ENCODE results near the gene S100A13.

DNA sequence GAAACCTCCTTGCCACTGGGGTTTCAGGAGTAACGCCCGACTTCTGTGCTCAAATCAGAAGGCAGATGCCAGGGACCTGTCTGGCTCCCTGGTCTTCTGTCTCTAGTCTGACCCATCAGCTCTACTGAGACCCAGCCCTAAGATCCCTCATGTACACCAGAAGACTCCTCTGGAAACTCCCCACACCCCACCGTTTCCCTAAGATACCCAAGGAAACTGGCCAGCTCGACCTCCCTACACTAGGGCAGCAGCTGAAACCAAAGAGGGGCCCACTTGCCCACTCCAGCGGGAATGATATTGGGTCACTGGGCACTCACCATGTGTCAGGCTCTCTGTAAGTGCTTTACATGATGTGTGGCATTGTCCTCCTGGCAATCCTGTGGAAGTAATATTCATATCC is 13.9 kb downstream of the S100A13 start:
- TF ChIP-seq, protein P1, sequence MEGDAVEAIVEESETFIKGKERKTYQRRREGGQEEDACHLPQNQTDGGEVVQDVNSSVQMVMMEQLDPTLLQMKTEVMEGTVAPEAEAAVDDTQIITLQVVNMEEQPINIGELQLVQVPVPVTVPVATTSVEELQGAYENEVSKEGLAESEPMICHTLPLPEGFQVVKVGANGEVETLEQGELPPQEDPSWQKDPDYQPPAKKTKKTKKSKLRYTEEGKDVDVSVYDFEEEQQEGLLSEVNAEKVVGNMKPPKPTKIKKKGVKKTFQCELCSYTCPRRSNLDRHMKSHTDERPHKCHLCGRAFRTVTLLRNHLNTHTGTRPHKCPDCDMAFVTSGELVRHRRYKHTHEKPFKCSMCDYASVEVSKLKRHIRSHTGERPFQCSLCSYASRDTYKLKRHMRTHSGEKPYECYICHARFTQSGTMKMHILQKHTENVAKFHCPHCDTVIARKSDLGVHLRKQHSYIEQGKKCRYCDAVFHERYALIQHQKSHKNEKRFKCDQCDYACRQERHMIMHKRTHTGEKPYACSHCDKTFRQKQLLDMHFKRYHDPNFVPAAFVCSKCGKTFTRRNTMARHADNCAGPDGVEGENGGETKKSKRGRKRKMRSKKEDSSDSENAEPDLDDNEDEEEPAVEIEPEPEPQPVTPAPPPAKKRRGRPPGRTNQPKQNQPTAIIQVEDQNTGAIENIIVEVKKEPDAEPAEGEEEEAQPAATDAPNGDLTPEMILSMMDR (IDR thresholded peaks at IDR 0.05) = no peak
- TF ChIP-seq POLR2A (IDR thresholded peaks at IDR 0.05) = no peak

Data from suprapubic skin (tissue), 3 donors.